SK-N-MC (cell line): ENCODE measurements around the gene RYR3.

Source experiments
- FOXP2 ChIP-seq: optimal IDR thresholded peaks from 2 replicates; pipeline ENCODE3; 2011; ENCODE audit warnings: mild to moderate bottlenecking, moderate library complexity; ENCODE audit not compliant: insufficient read depth; ENCODE audit errors: extremely low read length, control extremely low read depth
- POLR2AphosphoS5 ChIP-seq: IDR thresholded peaks from 2 replicates; pipeline ENCODE4 v1.6.1; 2012; ENCODE audit warnings: mild to moderate bottlenecking, low read depth, low read length, borderline replicate concordance

DNA sequence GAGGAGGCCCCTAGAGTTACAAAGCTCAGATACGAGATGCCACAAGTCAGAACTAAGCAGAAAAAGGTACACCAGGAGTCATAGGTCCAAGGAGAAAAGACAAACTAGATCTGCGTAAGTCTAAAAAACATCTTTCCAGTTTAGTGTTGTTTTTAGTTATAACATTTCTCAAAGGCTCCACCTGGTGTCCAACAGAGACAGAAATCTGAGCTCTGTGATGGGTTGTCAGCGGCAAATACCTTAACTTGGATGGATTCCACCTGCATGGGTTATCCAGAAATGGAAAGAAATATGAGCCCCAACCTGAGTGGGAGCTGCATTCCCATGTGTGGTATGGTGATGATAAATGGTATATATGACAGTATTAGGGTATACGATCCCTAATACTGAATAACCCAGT, 418.9 kb downstream of the RYR3 start:
- TF ChIP-seq POLR2AphosphoS5 (no peak), FOXP2 (no peak)
